IMR-90 (cell line): Measurements from ENCODE around the gene PIEZO1. TPM values are rescaled to one million over a fixed set of nuclear protein-coding genes. Genes with fewer than 3 reads are reported as not detected.

Source experiments
- ATAC-seq: fragments of 200-7000 bp; cut with Tn5 transposase; 2 replicates; pipeline ENCODE4 v1.9.1; 2020; ENCODE audit warnings: low read depth, mild to moderate bottlenecking, moderate library complexity
- BruUV-seq: library from RNA; stranded (reverse); fragments of 400-500 nt; replicated peaks from 2 replicates; lab custom pipeline; 2021; lab: Mats Ljungman, UMichigan
- CTCF ChIA-PET: fragments of 300-600 bp; formaldehyde crosslinking; extraction: SDS; loops from one replicate; lab custom pipeline; 2021; ENCODE audit warnings: antibody characterized with exemption; lab: Yijun Ruan, JAX
- POLR2A ChIA-PET: fragments of 300-600 bp; sonication (Branson Sonifier 250); formaldehyde crosslinking; loops from one replicate; lab custom pipeline; 2022; ENCODE audit warnings: antibody characterized with exemption; ENCODE audit not compliant: unreplicated experiment; lab: Charles Lee
- DNase-seq: peaks from one replicate; pipeline ENCODE4 v3.0.0; 2013
- H2AFZ ChIP-seq: replicated peaks from 2 replicates; pipeline ENCODE3; 2013; ENCODE audit warnings: low read length, mild to moderate bottlenecking; ENCODE audit not compliant: poor library complexity
- H2AK5ac ChIP-seq: 2 replicates; pipeline ENCODE4 v1.6.1; 2013; ENCODE audit warnings: low read depth, low read length, inconsistent platforms
- H2AK9ac ChIP-seq: replicated peaks from 2 replicates; pipeline ENCODE3; 2013; ENCODE audit warnings: mild to moderate bottlenecking, low read depth, low read length, moderate library complexity; ENCODE audit not compliant: poor library complexity
- H2BK120ac ChIP-seq: 2 replicates; pipeline ENCODE4 v1.6.1; 2013; ENCODE audit warnings: low read depth, low read length, inconsistent platforms
- H2BK15ac ChIP-seq: 3 replicates; pipeline ENCODE4 v1.6.1; 2013; ENCODE audit warnings: low read depth, low read length, inconsistent platforms
- H2BK20ac ChIP-seq: 2 replicates; pipeline ENCODE4 v1.6.1; 2013; ENCODE audit warnings: low read depth, mild to moderate bottlenecking, inconsistent platforms, low read length, moderate library complexity
- H2BK5ac ChIP-seq: 2 replicates; pipeline ENCODE4 v1.6.1; 2013; ENCODE audit warnings: mild to moderate bottlenecking, low read depth, low read length, inconsistent platforms; ENCODE audit not compliant: poor library complexity, severe bottlenecking
- H3K14ac ChIP-seq: replicated peaks from 2 replicates; pipeline ENCODE4 v1.6.1; 2013; ENCODE audit warnings: low read depth, low read length, inconsistent platforms
- H3K18ac ChIP-seq: 2 replicates; pipeline ENCODE4 v1.6.1; 2013; ENCODE audit warnings: low read depth, low read length, control low read depth
- H3K23ac ChIP-seq: 2 replicates; pipeline ENCODE4 v1.6.1; 2013; ENCODE audit warnings: low read depth, low read length, inconsistent platforms
- H3K27ac ChIP-seq: 2 replicates; pipeline ENCODE4 v1.5.1; 2013; ENCODE audit warnings: mild to moderate bottlenecking, control low read depth, low read length; ENCODE audit not compliant: insufficient read depth
- H3K27me3 ChIP-seq: 2 replicates; pipeline ENCODE4 v1.6.1; 2013; ENCODE audit warnings: low read length; ENCODE audit not compliant: control insufficient read depth, insufficient read depth
- H3K36me3 ChIP-seq: 2 replicates; pipeline ENCODE4 v1.6.1; 2013; ENCODE audit warnings: low read length, mixed read lengths; ENCODE audit not compliant: control insufficient read depth, insufficient read depth
- H3K4ac ChIP-seq: 2 replicates; pipeline ENCODE4 v1.6.1; 2013; ENCODE audit warnings: low read depth, low read length, inconsistent platforms
- H3K4me1 ChIP-seq: 2 replicates; pipeline ENCODE4 v1.6.1; 2013; ENCODE audit warnings: low read length, mixed read lengths; ENCODE audit not compliant: control insufficient read depth, insufficient read depth
- H3K4me2 ChIP-seq: 2 replicates; pipeline ENCODE4 v1.6.1; 2013; ENCODE audit warnings: low read depth, mild to moderate bottlenecking, control low read depth, low read length, moderate library complexity
- H3K4me3 ChIP-seq: 2 replicates; pipeline ENCODE4 v1.5.1; 2013; ENCODE audit warnings: low read depth, mild to moderate bottlenecking, control low read depth, low read length, moderate library complexity; ENCODE audit not compliant: insufficient read depth
- H3K56ac ChIP-seq: 2 replicates; pipeline ENCODE4 v1.6.1; 2013; ENCODE audit warnings: low read length, inconsistent platforms; ENCODE audit not compliant: insufficient read depth; ENCODE audit errors: extremely low read depth
- H3K79me1 ChIP-seq, 2 experiments: 2 replicates each; pipeline ENCODE4 v1.6.1; 2013; ENCODE audit warnings: low read length in 2 of 2, inconsistent platforms in 1 of 2, low read depth in 1 of 2
- H3K9ac ChIP-seq: 2 replicates; pipeline ENCODE4 v1.6.1; 2013; ENCODE audit warnings: low read depth, low read length, control low read depth
- H3K9me1 ChIP-seq: 2 replicates; pipeline ENCODE4 v1.6.1; 2013; ENCODE audit warnings: low read length, inconsistent platforms; ENCODE audit not compliant: insufficient read depth
- H3K9me3 ChIP-seq: 2 replicates; pipeline ENCODE4 v1.6.1; 2013; ENCODE audit warnings: low read length; ENCODE audit not compliant: control insufficient read depth, insufficient read depth
- H4K20me1 ChIP-seq: 2 replicates; pipeline ENCODE4 v1.6.1; 2013; ENCODE audit warnings: low read length, inconsistent platforms; ENCODE audit not compliant: insufficient read depth
- H4K5ac ChIP-seq: 2 replicates; pipeline ENCODE4 v1.6.1; 2013; ENCODE audit warnings: mild to moderate bottlenecking, low read depth, low read length, control low read depth
- H4K8ac ChIP-seq, 2 experiments: 2 replicates each; pipeline ENCODE4 v1.6.1; 2013; ENCODE audit warnings: low read depth in 2 of 2, low read length in 2 of 2, control low read depth in 1 of 2, inconsistent platforms in 1 of 2
- H4K91ac ChIP-seq: 2 replicates; pipeline ENCODE4 v1.6.1; 2013; ENCODE audit warnings: low read depth, low read length, inconsistent platforms; ENCODE audit not compliant: insufficient read depth
- BHLHE40 ChIP-seq: fragments of 150-350 bp; IDR thresholded peaks from 2 replicates; pipeline ENCODE4 v1.6.1; 2016; ENCODE audit warnings: mild to moderate bottlenecking, low read depth, low read length
- CEBPB ChIP-seq: IDR thresholded peaks from 2 replicates; pipeline ENCODE4 v1.6.1; 2012; ENCODE audit warnings: low read depth, low read length, improper control_type of control experiment
- CTCF ChIP-seq: conservative IDR thresholded peaks from 2 replicates; pipeline ENCODE4 v1.5.1; 2012; ENCODE audit warnings: mild to moderate bottlenecking, low read depth, low read length, improper control_type of control experiment
- ELK1 ChIP-seq: fragments of 150-350 bp; IDR thresholded peaks from 2 replicates; pipeline ENCODE4 v1.6.1; 2016; ENCODE audit warnings: low read depth, mild to moderate bottlenecking, low read length, moderate library complexity, borderline replicate concordance
- FOS ChIP-seq: fragments of 150-350 bp; IDR thresholded peaks from 2 replicates; pipeline ENCODE4 v1.6.1; 2016; ENCODE audit warnings: low read depth, low read length
- MAFK ChIP-seq: IDR thresholded peaks from 2 replicates; pipeline ENCODE4 v1.6.1; 2012; ENCODE audit warnings: low read depth, low read length, improper control_type of control experiment
- MXI1 ChIP-seq: IDR thresholded peaks from 2 replicates; pipeline ENCODE4 v1.6.1; 2012; ENCODE audit warnings: low read depth, mild to moderate bottlenecking, low read length, moderate library complexity, borderline replicate concordance
- POLR2A ChIP-seq: IDR thresholded peaks from 2 replicates; pipeline ENCODE4 v1.6.1; 2012; ENCODE audit warnings: mild to moderate bottlenecking, low read depth, low read length
- RAD21 ChIP-seq: IDR thresholded peaks from 2 replicates; pipeline ENCODE4 v1.6.1; 2012; ENCODE audit warnings: low read length, improper control_type of control experiment
- RFX5 ChIP-seq: IDR thresholded peaks from 2 replicates; pipeline ENCODE4 v1.8.0; 2012; ENCODE audit warnings: low read depth, mild to moderate bottlenecking, low read length, moderate library complexity
- SMC3 ChIP-seq: fragments of 150-350 bp; IDR thresholded peaks from 2 replicates; pipeline ENCODE4 v1.6.1; 2016; ENCODE audit warnings: low read depth, mild to moderate bottlenecking, antibody characterized with exemption, low read length, moderate library complexity
- USF2 ChIP-seq: fragments of 150-350 bp; IDR thresholded peaks from 2 replicates; pipeline ENCODE4 v1.6.1; 2017; ENCODE audit warnings: mild to moderate bottlenecking, antibody characterized with exemption, low read length, low read depth
- WGBS, 2 experiments: methylation state at CpG; one replicate each; pipeline versions ENCODE4 v1.1.5 to v1.1.7; 2013; ENCODE audit warnings: missing lambda C conversion rate in 2 of 2; ENCODE audit not compliant: insufficient read length in 1 of 2; ENCODE audit errors: extremely low coverage in 2 of 2; 5-methylcytosine and 5-hydroxymethylcytosine counted together
- dilution Hi-C: fragments of 300-500 bp; cut with HindIII; formaldehyde crosslinking; loops from one replicate; pipeline ENCODE4 v1.14.3; 2018; ENCODE audit warnings: low sequenced_read_pairs; ENCODE audit not compliant: unreplicated experiment
- in situ Hi-C: fragments of 300-500 bp; cut with MboI; formaldehyde crosslinking; loops from 3 replicates; pipeline ENCODE4 v1.14.3; 2019; ENCODE audit warnings: low sequenced_read_pairs, inconsistent platforms, mixed read lengths
- intact Hi-C: fragments of 100-400 bp; cut with micrococcal nuclease; formaldehyde crosslinking; loops from 2 replicates; pipeline ENCODE4 v1.10.0; 2022
- polyA plus RNA-seq, 3 experiments: library from polyadenylated mRNA; depleted of rRNA; stranded (reverse); fragments of >200 nt; gene quantifications; 2 replicates each; pipeline ENCODE4 v1.2.3, GENCODE V29; 2012; ENCODE audit warnings: low replicate concordance in 1 of 3
- total RNA-seq: library from RNA; depleted of rRNA; stranded (reverse); fragments of >200 nt; gene quantifications from 2 replicates; pipeline ENCODE4 v1.2.3, GENCODE V29; 2012

The PIEZO1 gene
- total and polyA plus RNA-seq, 2 of the 4 experiments (the other 2 are of a cell fraction), result 36.2 to 372 TPM

- H3K27ac ChIP-seq, result no peak overlapping the region
- H3K18ac ChIP-seq, result no peak overlapping the region
- peaks cover 15% of the 10 kb centered on the region for H3K9me1 ChIP-seq
- no peak overlapping the region for H2AFZ ChIP-seq
- no peak overlapping the region for H2BK20ac ChIP-seq
- peaks cover 6% of the 10 kb centered on the region; the same call in 1 of the 2 replicates for H3K36me3 ChIP-seq
- H3K56ac ChIP-seq, result no peak overlapping the region
- no peaks in the 10 kb centered on the region for H3K9me3 ChIP-seq
- ChIA-PET CTCF (interaction anchor here (1.0 kb wide), 1 partner anchor 16 kb away, joined by 5 read pairs; no protein-coding TSS in a partner anchor), POLR2A (no interaction called here)
- 0 out of 2 replicates have a peak overlapping the region, but pooled peaks have one; percentile 15 for H4K5ac ChIP-seq
- no peak overlapping the region for H3K9ac ChIP-seq
- intact Hi-C loops, result no loop called here
- H3K27me3 ChIP-seq, result no peaks in the 10 kb centered on the region
- H2AK5ac ChIP-seq, result no peak overlapping the region
- peaks cover 14 to 80% of the 10 kb centered on the region in 2 experiments for H3K79me1 ChIP-seq
- no peak overlapping the region for H2BK15ac ChIP-seq
- H3K14ac ChIP-seq, result no peak overlapping the region
- ATAC-seq (no peak), DNase-seq (no peak)
- no peak overlapping the region for H2BK120ac ChIP-seq
- BruUV-seq, result no TSS peak
- H3K23ac ChIP-seq, result no peak overlapping the region
- no CpG with 5 or more reads among the region's 13 CpGs for WGBS, 2 experiments
- H3K4me2 ChIP-seq, result no peak overlapping the region
- in situ Hi-C loops, result no loop called here
- no peak overlapping the region for H2BK5ac ChIP-seq
- no peak overlapping the region for H3K4me3 ChIP-seq
- H4K8ac ChIP-seq, result no peak overlapping the region
- H3K4ac ChIP-seq, result no peak overlapping the region
- H2AK9ac ChIP-seq, result no peak overlapping the region
- dilution Hi-C loops, result no loop called here
- no peak for TF ChIP-seq CTCF
- no peak for TF ChIP-seq USF2
- TF ChIP-seq RAD21, result no peak
- no peak for TF ChIP-seq ELK1
- no peak for TF ChIP-seq FOS
- no peak for TF ChIP-seq MXI1
- TF ChIP-seq BHLHE40, result no peak
- no peak for TF ChIP-seq POLR2A
- no peak for TF ChIP-seq RFX5
- no peak for TF ChIP-seq MAFK
- TF ChIP-seq SMC3, result no peak
- no peak for TF ChIP-seq CEBPB
- no peak overlapping the region for H4K91ac ChIP-seq
- peaks cover 84% of the 10 kb centered on the region for H4K20me1 ChIP-seq
- peaks cover 16% of the 10 kb centered on the region for H3K4me1 ChIP-seq
Observed at GRCh38 chr16:88753191-88753590, 31.8 kb downstream of the PIEZO1 start.
